ENCODE results near the gene ZNF813.
A peak's percentile ranks its signal among the peaks of the same experiment; 100 is the strongest.

ZNF813 gene

GRCh38 chr19:53467485-53468262 is at the start of gene ZNF813:
ZNF813 (plus strand) TSS chr19:53467733; CDS start chr19:53483823, 16,090 bp downstream.
- TF ChIP-seq CTCF (conservative IDR thresholded peaks at IDR 0.05), result no peak
- peak within 1 kb of the TSS; percentile 90 for H3K27ac ChIP-seq

GRCh38 chr19:53420520-53421315 is 46.8 kb upstream of the ZNF813 start:
- peak overlapping the region; percentile 78 for H3K27ac ChIP-seq

- no peak for TF ChIP-seq CTCF (conservative IDR thresholded peaks at IDR 0.05)
Observed at GRCh38 chr19:53422551-53422950, 45.0 kb upstream of the ZNF813 start.

GRCh38 chr19:53423074-53423473 is 44.5 kb upstream of the ZNF813 start:
- peak overlapping the region; percentile 78 for H3K27ac ChIP-seq

More at GRCh38 chr19:53422551-53422950, 45.0 kb upstream of the ZNF813 start:
- H3K27ac ChIP-seq, result peak overlapping the region; percentile 78

GRCh38 chr19:53423680-53424079 is 43.9 kb upstream of the ZNF813 start:
- peak; percentile 72 for TF ChIP-seq CTCF (conservative IDR thresholded peaks at IDR 0.05)
- peak overlapping the region; percentile 78 for H3K27ac ChIP-seq

GRCh38 chr19:53424968-53425597 is 42.5 kb upstream of the ZNF813 start:
- peak; percentile 90 for TF ChIP-seq CTCF (conservative IDR thresholded peaks at IDR 0.05)
- peak overlapping the region; percentile 78 for H3K27ac ChIP-seq

- peak within 1 kb of the TSS; percentile 92 for H3K27ac ChIP-seq
- TF ChIP-seq CTCF (conservative IDR thresholded peaks at IDR 0.05), result no peak
Observed at GRCh38 chr19:53431399-53432087, 36.0 kb upstream of the ZNF813 start, which contains the start of gene ZNF761. ZNF761 (plus strand) TSS chr19:53431984; CDS start chr19:53447269, 15,285 bp downstream.

All from VCaP (cell line).